ES-I3 (cell line): Measurements from ENCODE around the gene UBE2F.
"Not testable (repeated sequence)": the region's sequence is repeated elsewhere in the genome, so short reads cannot be mapped to it uniquely, and the experiment has no call there.

Source experiments
- H3K36me3 ChIP-seq: 2 replicates; pipeline ENCODE4 v1.6.1; 2013; ENCODE audit warnings: mild to moderate bottlenecking, low read length, control low read depth, moderate library complexity; ENCODE audit not compliant: insufficient read depth
- H3K4me1 ChIP-seq: 2 replicates; pipeline ENCODE4 v1.6.1; 2013; ENCODE audit warnings: mild to moderate bottlenecking, control low read depth, low read length; ENCODE audit not compliant: insufficient read depth
- H3K9ac ChIP-seq: 2 replicates; pipeline ENCODE4 v1.6.1; 2013; ENCODE audit warnings: low read depth, mild to moderate bottlenecking, low read length, moderate library complexity
- H3K9me3 ChIP-seq: 2 replicates; pipeline ENCODE4 v1.6.1; 2013; ENCODE audit warnings: mild to moderate bottlenecking, low read length, moderate library complexity; ENCODE audit not compliant: control insufficient read depth, insufficient read depth

UBE2F gene

DNA sequence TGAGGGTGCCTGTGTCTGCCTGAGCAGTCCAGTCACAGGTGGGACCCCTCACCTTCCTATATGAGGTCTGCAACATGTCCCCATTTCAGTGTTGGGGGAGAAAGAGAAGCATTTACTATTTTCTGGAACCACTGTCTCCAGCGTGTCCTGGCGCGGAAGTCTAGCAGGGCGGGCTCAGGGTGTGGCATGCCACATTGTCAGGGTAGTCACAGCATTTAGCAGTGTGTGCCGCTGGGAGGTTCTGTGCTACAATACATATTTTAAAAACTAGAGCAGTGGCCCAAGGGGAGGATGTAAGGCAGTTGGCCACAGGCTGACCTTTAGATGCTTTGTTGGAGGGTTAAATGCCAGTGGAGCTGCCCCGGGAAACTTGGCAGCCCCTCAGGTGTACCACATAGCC lies 12.5 kb downstream of the UBE2F start:
- H3K9me3 ChIP-seq = no peaks in the 10 kb centered on the region
- H3K36me3 ChIP-seq = no peaks in the 10 kb centered on the region
- H3K9ac ChIP-seq = no peak overlapping the region
- 0 out of 2 replicates have a peak, but pooled peaks cover 4% of the 10 kb centered on the region for H3K4me1 ChIP-seq

DNA sequence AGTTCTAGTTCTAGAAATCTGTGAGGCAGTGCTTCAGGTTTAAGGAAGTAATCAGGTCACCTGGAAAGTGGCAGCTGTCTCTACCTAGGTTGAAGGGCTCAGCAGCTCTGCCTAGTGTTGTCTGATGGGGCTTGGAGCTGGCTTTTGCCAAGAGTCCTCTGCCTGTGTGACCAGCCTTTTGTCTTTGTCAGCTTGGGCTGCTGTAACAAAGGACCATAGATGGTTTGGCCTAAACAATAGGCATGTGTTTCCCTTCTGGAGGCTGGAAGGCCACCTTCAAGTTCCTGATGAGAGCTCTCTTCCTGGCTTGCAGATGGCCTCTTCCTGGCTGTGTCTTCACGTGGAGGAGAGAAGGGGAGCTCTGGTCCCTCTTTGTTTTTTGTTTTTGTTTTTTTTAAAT lies 13.3 kb downstream of the UBE2F start:
- no peak overlapping the region for H3K9ac ChIP-seq
- H3K9me3 ChIP-seq = no peaks in the 10 kb centered on the region
- no peaks in the 10 kb centered on the region for H3K36me3 ChIP-seq
- 0 out of 2 replicates have a peak, but pooled peaks cover 4% of the 10 kb centered on the region for H3K4me1 ChIP-seq

- H3K9ac ChIP-seq = no peak overlapping the region
- 0 out of 2 replicates have a peak, but pooled peaks cover 4% of the 10 kb centered on the region for H3K4me1 ChIP-seq
- no peaks in the 10 kb centered on the region for H3K36me3 ChIP-seq
- H3K9me3 ChIP-seq = no peaks in the 10 kb centered on the region
Measured at GRCh38 chr2:237980751-237981150, 13.9 kb downstream of the UBE2F start.

DNA sequence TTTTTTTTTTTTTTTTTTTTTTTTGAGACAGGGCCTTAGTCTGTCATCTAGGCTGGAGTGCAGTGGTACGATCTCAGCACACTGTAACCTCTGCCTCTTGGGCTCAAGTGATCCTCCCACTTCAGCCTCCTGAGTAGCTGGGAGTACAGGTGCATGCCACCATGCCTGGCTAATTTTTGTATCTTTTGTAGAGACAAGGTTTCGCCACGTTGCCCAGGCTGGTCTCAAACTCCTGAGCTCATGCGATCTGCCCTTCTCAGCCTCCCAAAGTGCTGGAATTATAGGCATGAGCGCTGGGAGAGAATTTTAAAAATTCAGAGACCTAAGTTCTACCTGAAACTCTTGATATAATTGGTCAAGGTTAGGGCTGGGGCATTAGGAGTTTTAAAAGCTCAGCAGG lies 14.8 kb downstream of the UBE2F start:
- not testable (repeated sequence) for H3K36me3 ChIP-seq, H3K4me1 ChIP-seq

GRCh38 chr2:237982039-237982725 lies 15.4 kb downstream of the UBE2F start:
- Histone ChIP-seq H3K4me1 (0 out of 2 replicates have a peak, but pooled peaks cover 4% of the 10 kb centered on the region), H3K36me3 (no peaks in the 10 kb centered on the region), H3K9ac (no peak overlapping the region), H3K9me3 (no peaks in the 10 kb centered on the region)

More for the DNA sequence above, 14.8 kb downstream of the UBE2F start:
- H3K9me3 ChIP-seq, H3K9ac ChIP-seq: not testable (repeated sequence)

GRCh38 chr2:237983922-237984321 lies 17.1 kb downstream of the UBE2F start:
- H3K36me3 ChIP-seq = no peaks in the 10 kb centered on the region
- H3K9ac ChIP-seq = no peak overlapping the region
- H3K9me3 ChIP-seq = no peaks in the 10 kb centered on the region
- 0 out of 2 replicates have a peak, but pooled peaks cover 4% of the 10 kb centered on the region for H3K4me1 ChIP-seq

GRCh38 chr2:237987268-237987667 lies 20.5 kb downstream of the UBE2F start:
- Histone ChIP-seq H3K9me3 (no peaks in the 10 kb centered on the region), H3K9ac (no peak overlapping the region), H3K4me1 (0 out of 2 replicates have a peak, but pooled peaks cover 4% of the 10 kb centered on the region), H3K36me3 (no peaks in the 10 kb centered on the region)

GRCh38 chr2:237993701-237994100 lies 26.9 kb downstream of the UBE2F start:
- Histone ChIP-seq H3K9ac (no peak overlapping the region), H3K36me3 (no peaks in the 10 kb centered on the region), H3K4me1 (no peaks in the 10 kb centered on the region), H3K9me3 (no peaks in the 10 kb centered on the region)

DNA sequence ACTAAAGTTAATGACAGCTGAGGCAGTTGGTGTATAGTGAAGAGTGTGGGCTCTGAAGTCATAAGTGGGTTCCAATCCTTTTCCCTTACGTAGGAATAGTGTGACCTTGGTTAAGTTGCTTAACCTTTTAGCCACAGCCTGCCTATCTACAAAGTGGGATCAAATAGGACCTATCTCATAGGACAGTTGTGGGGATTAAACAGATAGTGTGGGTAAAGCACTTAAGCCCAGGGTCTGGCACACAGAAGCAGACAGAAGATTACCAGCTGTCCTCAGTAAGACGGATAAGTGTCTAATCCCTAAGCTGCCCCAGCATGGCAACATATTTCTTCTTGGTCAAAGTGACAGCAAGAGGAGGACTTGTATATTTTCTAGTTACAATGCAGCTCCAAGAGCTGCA lies 28.2 kb downstream of the UBE2F start:
- Histone ChIP-seq H3K4me1 (no peaks in the 10 kb centered on the region), H3K36me3 (no peaks in the 10 kb centered on the region), H3K9me3 (no peaks in the 10 kb centered on the region), H3K9ac (no peak overlapping the region)

- H3K4me1 ChIP-seq = no peaks in the 10 kb centered on the region
- no peaks in the 10 kb centered on the region for H3K36me3 ChIP-seq
- H3K9me3 ChIP-seq = no peaks in the 10 kb centered on the region
- H3K9ac ChIP-seq = no peak overlapping the region
Measured at GRCh38 chr2:237996021-237996593, 29.3 kb downstream of the UBE2F start.

- H3K9me3 ChIP-seq = no peaks in the 10 kb centered on the region
- H3K4me1 ChIP-seq = no peaks in the 10 kb centered on the region
- no peaks in the 10 kb centered on the region for H3K36me3 ChIP-seq
- H3K9ac ChIP-seq = no peak overlapping the region
Measured at GRCh38 chr2:237997521-237997920, 30.7 kb downstream of the UBE2F start.

GRCh38 chr2:237998530-237998929 lies 31.7 kb downstream of the UBE2F start:
- Histone ChIP-seq H3K4me1 (no peaks in the 10 kb centered on the region), H3K9me3 (no peaks in the 10 kb centered on the region), H3K36me3 (no peaks in the 10 kb centered on the region), H3K9ac (no peak overlapping the region)

DNA sequence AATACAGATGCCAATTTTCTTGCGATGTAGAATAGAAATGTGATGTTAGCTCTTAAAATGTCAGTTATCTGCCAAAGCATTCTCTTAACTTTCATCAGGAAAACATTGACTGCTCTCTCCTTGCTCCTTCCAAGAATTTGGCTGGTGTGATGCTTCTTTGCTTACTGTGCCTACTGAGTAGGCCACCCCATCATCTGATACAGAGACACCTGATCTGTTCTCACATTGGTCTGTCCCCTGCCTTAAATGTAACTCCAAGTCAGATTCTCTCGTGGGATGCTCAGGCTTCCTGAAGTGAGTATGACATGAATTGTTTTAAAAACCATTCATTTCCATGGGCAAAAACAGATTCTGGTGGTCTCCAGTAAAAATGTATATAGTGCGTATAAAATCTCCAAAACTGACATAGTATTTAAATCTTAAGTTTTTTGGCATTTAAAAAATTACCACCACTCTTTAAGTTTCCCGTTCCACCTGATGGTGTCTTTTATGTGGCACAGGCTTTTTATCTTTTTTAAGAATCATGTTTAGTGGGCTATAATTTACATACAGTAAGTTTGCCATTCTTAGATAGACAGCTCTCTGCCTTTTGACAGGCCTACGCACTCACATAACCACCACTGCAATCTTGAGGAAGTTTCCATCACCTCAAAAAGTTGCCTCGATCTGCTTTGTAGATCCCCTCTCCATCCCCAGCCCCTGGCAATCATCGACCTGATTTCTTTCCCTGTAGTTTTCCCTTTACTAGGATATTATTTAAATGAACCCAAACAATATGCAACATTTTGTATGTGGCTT lies 36.6 kb downstream of the UBE2F start:
- no peak overlapping the region for H3K9ac ChIP-seq
- H3K9me3 ChIP-seq = no peaks in the 10 kb centered on the region
- H3K4me1 ChIP-seq = no peaks in the 10 kb centered on the region
- H3K36me3 ChIP-seq = no peaks in the 10 kb centered on the region

DNA sequence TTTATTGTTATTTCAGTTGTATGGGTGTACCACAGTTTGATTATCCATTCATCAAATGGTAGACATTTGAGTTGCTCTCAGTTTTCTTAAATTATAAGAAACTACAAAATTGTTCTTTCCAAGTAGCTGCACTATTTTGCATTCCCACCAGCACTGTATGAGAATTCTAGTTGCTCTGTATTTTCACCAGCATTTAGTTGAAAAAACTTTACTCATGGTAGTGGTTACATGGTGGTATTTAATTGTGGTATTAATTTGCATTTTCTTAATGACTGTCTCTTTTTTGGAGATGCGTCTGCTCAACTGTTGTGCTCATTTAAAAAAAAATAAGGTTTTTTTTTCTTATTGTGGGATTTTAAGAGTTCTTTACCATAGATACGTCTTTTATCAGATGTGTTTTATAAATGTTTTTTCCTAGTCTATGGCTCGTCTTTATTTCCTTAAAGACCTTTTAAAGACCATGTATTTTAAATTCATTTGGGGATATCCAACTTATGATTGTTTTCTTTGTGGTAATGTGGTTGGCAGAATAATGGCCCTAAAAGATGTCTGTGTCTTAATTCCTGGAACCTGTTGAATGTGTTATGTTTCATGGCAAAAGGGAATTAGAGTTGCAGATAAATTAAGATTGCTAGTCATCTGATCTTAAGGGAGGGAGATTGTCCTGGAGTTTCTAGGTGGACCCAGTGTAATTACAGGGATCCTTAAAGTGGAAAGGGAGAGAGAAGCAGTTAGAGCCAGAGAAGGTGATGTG lies 37.4 kb downstream of the UBE2F start:
- Histone ChIP-seq H3K4me1 (no peaks in the 10 kb centered on the region), H3K9me3 (no peaks in the 10 kb centered on the region), H3K36me3 (no peaks in the 10 kb centered on the region), H3K9ac (no peak overlapping the region)
